ENCODE results near the gene CFAP298.
"Not testable (repeated sequence)": the region's sequence is repeated elsewhere in the genome, so short reads cannot be mapped to it uniquely, and the experiment has no call there.

The CFAP298 gene, protein sequence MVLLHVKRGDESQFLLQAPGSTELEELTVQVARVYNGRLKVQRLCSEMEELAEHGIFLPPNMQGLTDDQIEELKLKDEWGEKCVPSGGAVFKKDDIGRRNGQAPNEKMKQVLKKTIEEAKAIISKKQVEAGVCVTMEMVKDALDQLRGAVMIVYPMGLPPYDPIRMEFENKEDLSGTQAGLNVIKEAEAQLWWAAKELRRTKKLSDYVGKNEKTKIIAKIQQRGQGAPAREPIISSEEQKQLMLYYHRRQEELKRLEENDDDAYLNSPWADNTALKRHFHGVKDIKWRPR

DNA sequence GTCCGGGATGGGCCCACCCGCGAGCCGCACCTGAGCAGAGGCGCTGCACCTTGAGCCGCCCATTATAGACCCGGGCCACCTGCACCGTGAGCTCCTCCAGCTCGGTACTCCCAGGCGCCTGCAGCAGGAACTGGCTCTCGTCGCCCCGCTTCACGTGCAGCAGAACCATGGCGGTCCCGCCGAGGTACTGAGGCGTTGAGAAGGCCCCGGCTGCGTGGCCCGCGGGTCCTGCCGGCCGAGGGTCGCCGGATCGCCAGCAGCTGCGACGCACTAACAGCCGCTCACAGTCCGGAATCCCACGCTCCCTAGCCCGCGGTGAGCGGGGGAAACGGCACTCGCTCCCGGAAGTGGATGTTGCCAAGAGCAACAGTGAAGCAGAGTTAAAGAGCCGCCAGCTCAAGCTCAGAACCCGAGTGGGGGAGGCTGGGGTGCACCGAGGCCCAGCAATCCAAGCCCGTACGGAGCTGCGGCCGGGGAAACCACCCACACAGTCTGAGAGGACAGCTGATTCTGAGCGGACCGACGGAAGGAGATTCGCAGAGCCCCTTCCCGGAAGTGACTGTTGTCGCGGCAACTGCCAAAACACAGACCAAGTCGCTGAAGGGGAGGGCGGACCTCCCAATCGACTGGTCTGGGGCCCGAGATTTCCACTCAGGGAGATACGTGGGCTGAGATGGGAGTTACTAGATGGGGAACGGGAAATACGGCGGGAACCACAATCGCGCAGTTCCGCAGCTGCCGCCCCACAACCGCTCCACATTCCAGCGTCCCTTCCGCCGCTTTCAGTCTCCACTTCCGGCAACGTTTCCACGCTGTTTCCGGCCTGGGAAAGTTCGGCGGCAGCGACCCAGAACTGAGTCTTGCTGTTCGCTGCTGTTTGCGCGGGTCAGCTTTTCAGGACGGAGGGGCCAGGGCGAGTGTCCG is at the start of gene CFAP298:
Gene CFAP298 (minus strand): TSS at position 303 of the 924 bp plus-strand sequence. CDS start 134 bp downstream, at position 169.
- ChIA-PET POLR2A (ENCODE audit: low non-redundant PET) (no interaction called here), CTCF (interaction anchor here (0.6 to 2.1 kb wide), 3 partner anchors 9 to 82 kb away, joined by 3 to 14 read pairs (median 5); no protein-coding TSS in a partner anchor)
- DNase-seq (ENCODE audit: low spot score), result peak; percentile 88
- TF ChIP-seq, protein P1, sequence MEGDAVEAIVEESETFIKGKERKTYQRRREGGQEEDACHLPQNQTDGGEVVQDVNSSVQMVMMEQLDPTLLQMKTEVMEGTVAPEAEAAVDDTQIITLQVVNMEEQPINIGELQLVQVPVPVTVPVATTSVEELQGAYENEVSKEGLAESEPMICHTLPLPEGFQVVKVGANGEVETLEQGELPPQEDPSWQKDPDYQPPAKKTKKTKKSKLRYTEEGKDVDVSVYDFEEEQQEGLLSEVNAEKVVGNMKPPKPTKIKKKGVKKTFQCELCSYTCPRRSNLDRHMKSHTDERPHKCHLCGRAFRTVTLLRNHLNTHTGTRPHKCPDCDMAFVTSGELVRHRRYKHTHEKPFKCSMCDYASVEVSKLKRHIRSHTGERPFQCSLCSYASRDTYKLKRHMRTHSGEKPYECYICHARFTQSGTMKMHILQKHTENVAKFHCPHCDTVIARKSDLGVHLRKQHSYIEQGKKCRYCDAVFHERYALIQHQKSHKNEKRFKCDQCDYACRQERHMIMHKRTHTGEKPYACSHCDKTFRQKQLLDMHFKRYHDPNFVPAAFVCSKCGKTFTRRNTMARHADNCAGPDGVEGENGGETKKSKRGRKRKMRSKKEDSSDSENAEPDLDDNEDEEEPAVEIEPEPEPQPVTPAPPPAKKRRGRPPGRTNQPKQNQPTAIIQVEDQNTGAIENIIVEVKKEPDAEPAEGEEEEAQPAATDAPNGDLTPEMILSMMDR (conservative IDR thresholded peaks at IDR 0.05; ENCODE audit: low read depth), result no peak
- H3K27ac ChIP-seq, result peak within 1 kb of the TSS; percentile 98

DNA sequence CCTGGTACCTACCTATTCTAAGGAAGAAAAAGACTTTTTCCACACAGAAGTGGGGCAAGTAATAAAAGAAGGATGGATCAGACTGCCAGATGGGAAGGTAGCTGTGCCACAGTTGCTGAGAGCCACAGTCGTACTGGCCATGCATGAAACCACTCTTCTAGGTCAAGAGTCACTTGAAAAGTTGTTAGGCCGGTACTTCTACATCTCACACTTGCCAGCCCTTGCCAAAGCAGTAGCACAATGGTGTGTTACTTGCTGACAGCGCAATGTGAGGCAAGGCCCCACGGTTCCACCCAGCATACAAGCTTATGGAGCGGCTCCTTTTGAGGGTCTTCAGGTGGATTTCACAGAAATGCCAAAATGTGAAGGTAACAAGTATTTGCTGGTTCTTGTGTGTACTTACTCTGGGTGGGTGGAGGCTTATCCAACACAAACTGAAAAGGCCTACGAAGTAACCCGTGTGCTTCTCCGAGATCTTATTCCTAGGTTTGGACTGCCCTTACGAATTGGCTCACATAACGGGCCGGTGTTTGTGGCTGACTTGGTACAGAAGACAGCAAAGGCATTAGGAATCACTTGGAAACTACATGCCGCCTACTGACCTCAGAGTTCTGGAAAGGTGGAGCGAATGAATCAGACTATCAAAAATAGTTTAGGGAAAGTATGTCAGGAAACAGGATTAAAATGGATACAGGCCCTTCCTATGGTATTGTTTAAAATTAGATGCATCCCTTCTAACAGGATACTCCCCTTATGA is 49.0 kb upstream of the CFAP298 start:
- CTCF ChIA-PET, result interaction anchor here (0.6 kb wide), 1 partner anchor 52 kb away, joined by 3 read pairs; no protein-coding TSS in a partner anchor
- POLR2A ChIA-PET (ENCODE audit: low non-redundant PET); DNase-seq (ENCODE audit: low spot score); H3K27ac ChIP-seq: not testable (repeated sequence)

DNA sequence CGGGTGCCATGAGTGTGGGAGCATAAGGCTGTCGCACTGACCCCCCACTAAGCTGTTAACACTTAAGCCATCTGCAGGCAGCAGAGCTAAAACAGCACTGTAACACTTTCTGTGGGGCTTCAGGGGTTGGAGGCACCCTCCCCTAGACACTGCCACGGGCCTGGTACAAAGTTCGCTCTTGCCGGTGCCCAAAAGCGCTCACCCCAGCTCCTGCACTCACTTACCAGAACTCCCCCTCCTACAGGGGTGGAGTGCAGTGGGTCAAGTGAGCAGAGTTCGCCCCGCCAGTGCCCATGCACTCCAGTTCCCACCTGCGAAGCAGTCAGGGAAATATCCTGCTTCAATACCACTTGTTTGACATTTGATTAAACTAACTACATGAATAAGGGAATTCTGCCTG is 46.3 kb upstream of the CFAP298 start:
- H3K27ac ChIP-seq, result no peak overlapping the region
- ChIA-PET CTCF (interaction anchor here (0.7 to 1.1 kb wide), 2 partner anchors 50 to 58 kb away, joined by 3 read pairs; no protein-coding TSS in a partner anchor), POLR2A (ENCODE audit: low non-redundant PET) (interaction anchor here (0.6 kb wide), 1 partner anchor 173 kb away, joined by 4 read pairs; no protein-coding TSS in a partner anchor)
- DNase-seq (ENCODE audit: low spot score), result no peak
- TF ChIP-seq, protein P1 (conservative IDR thresholded peaks at IDR 0.05; ENCODE audit: low read depth), result no peak

DNA sequence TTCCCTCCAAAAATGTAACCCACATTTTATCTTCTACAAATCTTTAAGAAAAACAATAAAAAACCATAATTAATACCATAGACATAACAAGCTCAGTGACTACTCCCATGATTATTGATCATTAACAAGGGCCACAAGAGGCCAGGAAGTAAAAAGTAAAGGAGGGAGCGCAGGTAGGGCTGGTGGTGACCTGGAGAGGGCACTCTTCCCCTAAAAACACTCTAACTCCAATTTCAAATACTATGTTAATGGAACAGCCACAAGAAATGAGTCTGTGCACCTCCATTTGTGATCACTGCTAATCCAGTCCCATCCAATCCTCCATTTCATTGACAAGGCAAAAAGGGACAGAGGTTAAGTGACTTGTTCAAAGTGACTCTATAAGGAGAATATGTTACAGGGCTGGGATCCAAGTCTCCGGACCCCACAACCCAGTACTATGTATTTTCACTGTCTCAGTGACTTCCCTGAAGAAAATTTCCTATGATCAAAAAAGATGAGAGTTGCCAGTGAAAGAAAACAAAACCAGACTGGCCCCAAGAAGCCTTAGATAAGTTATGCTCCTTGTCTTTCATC is 41.2 kb upstream of the CFAP298 start:
- TF ChIP-seq, protein P1 (conservative IDR thresholded peaks at IDR 0.05; ENCODE audit: low read depth), result peak; percentile 55
- no peak overlapping the region for H3K27ac ChIP-seq
- POLR2A ChIA-PET (ENCODE audit: low non-redundant PET), result no interaction called here
- CTCF ChIA-PET, result interaction anchor here (0.7 kb wide), 1 partner anchor 102 kb away, joined by 3 read pairs; no protein-coding TSS in a partner anchor
- DNase-seq (ENCODE audit: low spot score), result peak; percentile 35

DNA sequence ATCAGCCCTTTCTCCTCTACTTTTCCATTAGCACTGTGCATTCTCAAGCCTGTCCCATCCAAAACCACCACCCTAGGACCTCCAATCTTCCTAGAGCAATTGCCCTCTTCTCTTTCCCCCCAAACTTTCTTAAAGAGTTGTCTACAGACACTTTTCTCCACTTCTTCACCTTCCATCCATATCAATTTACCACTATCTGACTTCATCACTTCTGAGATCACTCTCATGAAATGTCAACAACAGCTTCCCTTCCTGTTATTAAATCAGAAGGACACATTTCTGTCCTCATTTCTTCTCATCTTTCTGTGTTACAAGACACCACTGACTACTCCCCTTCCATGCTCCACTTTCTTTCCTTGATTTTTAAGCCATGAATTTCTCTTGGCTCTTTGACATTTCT is 36.0 kb upstream of the CFAP298 start:
- H3K27ac ChIP-seq, result no peak overlapping the region
- ChIA-PET POLR2A (ENCODE audit: low non-redundant PET) (no interaction called here), CTCF (no interaction called here)
- DNase-seq (ENCODE audit: low spot score), result no peak
- TF ChIP-seq, protein P1 (conservative IDR thresholded peaks at IDR 0.05; ENCODE audit: low read depth), result no peak

DNA sequence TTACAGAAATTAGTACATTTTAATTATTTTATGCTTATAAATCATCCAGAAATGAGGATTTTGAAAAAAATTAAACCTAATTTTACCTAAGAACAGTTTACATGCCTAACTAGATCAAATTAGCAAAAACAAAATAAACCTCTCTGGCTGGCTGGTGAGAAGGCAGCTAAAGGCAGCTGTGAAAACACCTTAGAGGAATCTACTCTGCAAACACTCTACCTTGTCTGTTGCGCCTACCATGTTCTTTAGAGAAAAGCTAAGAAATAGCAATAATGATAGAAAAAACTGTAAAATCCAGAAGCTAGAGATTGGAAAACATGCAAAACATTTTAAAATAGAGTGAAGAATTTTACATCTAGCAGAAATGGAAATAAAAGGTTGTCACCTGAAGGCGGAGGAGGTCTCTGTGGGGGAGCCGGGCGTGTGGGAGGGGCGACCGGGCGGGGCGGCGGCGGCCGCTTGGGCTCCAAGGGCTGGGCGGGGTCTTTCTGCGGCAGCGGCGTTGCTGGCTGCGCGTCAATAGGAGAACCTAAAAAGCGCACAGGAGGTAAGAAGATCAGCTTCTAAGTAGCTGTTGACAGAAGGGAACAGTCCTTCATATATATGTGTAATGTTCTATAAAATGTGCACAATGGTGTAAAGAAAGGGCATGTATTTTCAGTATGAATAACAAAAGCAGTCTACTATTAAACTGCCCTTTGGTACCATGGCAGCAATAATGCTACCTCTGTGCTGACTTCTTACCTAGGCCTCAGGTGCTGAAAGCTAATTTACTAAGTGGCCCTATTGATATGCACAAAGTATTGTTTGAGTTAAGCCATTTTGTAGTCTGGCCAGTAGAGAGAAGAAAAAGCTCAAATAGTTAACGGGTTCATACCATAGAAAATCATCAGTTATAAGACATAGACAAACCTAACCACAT is 33.3 kb upstream of the CFAP298 start:
- TF ChIP-seq, protein P1 (conservative IDR thresholded peaks at IDR 0.05; ENCODE audit: low read depth), result no peak
- ChIA-PET CTCF (no interaction called here), POLR2A (ENCODE audit: low non-redundant PET) (no interaction called here)
- no peak overlapping the region for H3K27ac ChIP-seq
- no peak for DNase-seq (ENCODE audit: low spot score)

All from RWPE1 (cell line).